SK-N-SH (cell line): ENCODE results near the gene R3HCC1L. TPM values are rescaled to one million over a fixed set of nuclear protein-coding genes. Genes with fewer than 3 reads are reported as not detected.

Experiments
- CTCF ChIA-PET: fragments of 300-600, 350-600 bp; formaldehyde crosslinking; extraction: SDS; loops from one replicate; lab custom pipeline; 2021; lab: Yijun Ruan, JAX
- POLR2A ChIA-PET: fragments of 350-600 bp; sonication (Branson Sonifier 250); formaldehyde crosslinking; extraction: SDS; loops from one replicate; lab custom pipeline; 2020; ENCODE audit warnings: antibody characterized with exemption, inconsistent platforms; lab: Yijun Ruan, JAX
- DNase-seq: peaks from one replicate; pipeline ENCODE4 v3.0.0; 2012
- H2AFZ ChIP-seq: fragments of 200-600 bp; sonication (generic); 2 replicates; pipeline ENCODE4 v1.8.1; 2016; ENCODE audit warnings: antibody characterized with exemption, mild to moderate bottlenecking, low read depth
- H3F3A ChIP-seq: fragments of 200-600 bp; sonication (generic); replicated peaks from 2 replicates; pipeline ENCODE3; 2016; ENCODE audit warnings: antibody characterized with exemption, mild to moderate bottlenecking; ENCODE audit not compliant: insufficient read depth
- H3K27ac ChIP-seq, 2 experiments: fragments of 200-500 bp in 1 of 2; fragments of 200-600 bp in 1 of 2; sonication (Bioruptor generic) in 1 of 2; sonication (generic), shearing (Covaris generic) in 1 of 2; 2 replicates each; pipeline versions ENCODE4 v1.5.1 to v1.6.1; 2014 to 2016; ENCODE audit warnings: low read depth in 2 of 2, inconsistent platforms in 1 of 2, low read length in 1 of 2, mild to moderate bottlenecking in 1 of 2, mixed read lengths in 1 of 2
- H3K27me3 ChIP-seq: fragments of 200-600 bp; sonication (generic), shearing (Covaris generic); 2 replicates; pipeline ENCODE4 v1.6.1; 2016; ENCODE audit warnings: mixed run types; ENCODE audit not compliant: insufficient read depth
- H3K36me3 ChIP-seq, 2 experiments: fragments of 200-500 bp in 1 of 2; fragments of 200-600 bp in 1 of 2; sonication (Bioruptor generic) in 1 of 2; sonication (generic) in 1 of 2; replicated peaks in 1 of 2; 2 replicates each; pipeline versions ENCODE3 to v1.5.1; 2014 to 2016; ENCODE audit warnings: low read length in 1 of 2, mild to moderate bottlenecking in 1 of 2; ENCODE audit not compliant: insufficient read depth in 2 of 2, control insufficient read depth in 1 of 2
- H3K4me1 ChIP-seq, 2 experiments: fragments of 200-500 bp in 1 of 2; fragments of 200-600 bp in 1 of 2; sonication (Bioruptor generic) in 1 of 2; sonication (generic), shearing (Covaris generic) in 1 of 2; 2 replicates each; pipeline versions ENCODE4 v1.5.1 to v1.6.1; 2014 to 2016; ENCODE audit warnings: low read depth in 1 of 2, low read length in 1 of 2, mixed run types in 1 of 2; ENCODE audit not compliant: insufficient read depth in 2 of 2, control insufficient read depth in 1 of 2
- H3K4me2 ChIP-seq: fragments of 200-600 bp; sonication (generic), shearing (Covaris generic); 2 replicates; pipeline ENCODE4 v1.6.1; 2017; ENCODE audit warnings: mixed run types
- H3K4me3 ChIP-seq, 2 experiments: fragments of 200-500 bp in 1 of 2; fragments of 200-600 bp in 1 of 2; sonication (Bioruptor generic) in 1 of 2; sonication (generic), shearing (Covaris generic) in 1 of 2; 2 replicates each; pipeline versions ENCODE4 v1.5.1 to v1.8.1; 2014 to 2016; ENCODE audit warnings: low read depth in 2 of 2, inconsistent platforms in 1 of 2, low read length in 1 of 2, mild to moderate bottlenecking in 1 of 2, mixed read lengths in 1 of 2, moderate library complexity in 1 of 2
- H3K79me2 ChIP-seq: fragments of 200-600 bp; sonication (generic); 2 replicates; pipeline ENCODE4 v1.8.1; 2017; ENCODE audit warnings: mild to moderate bottlenecking; ENCODE audit not compliant: insufficient read depth
- H3K9ac ChIP-seq: fragments of 200-600 bp; sonication (generic); 2 replicates; pipeline ENCODE4 v1.6.1; 2017; ENCODE audit warnings: mixed run types
- H3K9me2 ChIP-seq: fragments of 200-600 bp; sonication (generic); 2 replicates; pipeline ENCODE4 v1.6.1; 2017; ENCODE audit warnings: mixed run types
- H3K9me3 ChIP-seq: fragments of 200-600 bp; sonication (generic); 2 replicates; pipeline ENCODE4 v1.6.1; 2017; ENCODE audit warnings: mixed run types, mild to moderate bottlenecking, moderate library complexity
- H4K20me1 ChIP-seq: fragments of 200-600 bp; sonication (generic); 2 replicates; pipeline ENCODE4 v1.6.1; 2017; ENCODE audit warnings: mild to moderate bottlenecking, mixed run types; ENCODE audit not compliant: insufficient read depth
- ELF1 ChIP-seq: IDR thresholded peaks from 2 replicates; pipeline ENCODE4 v1.4.0; 2012
- FOSL2 ChIP-seq: IDR thresholded peaks from 2 replicates; pipeline ENCODE4 v1.4.0; 2012; ENCODE audit warnings: low read depth, mild to moderate bottlenecking, moderate library complexity, borderline replicate concordance
- FOXM1 ChIP-seq: IDR thresholded peaks from 2 replicates; pipeline ENCODE4 v1.4.0; 2012; ENCODE audit warnings: low read depth, mild to moderate bottlenecking
- GATA2 ChIP-seq: sonication (generic); formaldehyde crosslinking; IDR thresholded peaks from 2 replicates; pipeline ENCODE4 v1.5.0; 2020; ENCODE audit warnings: mild to moderate bottlenecking, missing genetic modification reagents
- JUND ChIP-seq: IDR thresholded peaks from 2 replicates; pipeline ENCODE4 v1.4.0; 2012
- MEF2A ChIP-seq: IDR thresholded peaks from 2 replicates; pipeline ENCODE4 v1.4.0; 2012; ENCODE audit warnings: low read depth, borderline replicate concordance
- MXI1 ChIP-seq: IDR thresholded peaks from 2 replicates; pipeline ENCODE4 v1.6.1; 2012; ENCODE audit warnings: mild to moderate bottlenecking, low read depth, low read length, improper control_type of control experiment
- NFIC ChIP-seq: IDR thresholded peaks from 2 replicates; pipeline ENCODE4 v1.4.0; 2012; ENCODE audit warnings: borderline replicate concordance
- NRF1 ChIP-seq: IDR thresholded peaks from 2 replicates; pipeline ENCODE4 v1.6.1; 2012; ENCODE audit warnings: low read depth, mild to moderate bottlenecking, low read length
- PBX3 ChIP-seq: IDR thresholded peaks from 2 replicates; pipeline ENCODE4; 2012
- RAD21 ChIP-seq: IDR thresholded peaks from 2 replicates; pipeline ENCODE4 v1.6.1; 2012; ENCODE audit warnings: mild to moderate bottlenecking, low read length
- RXRA ChIP-seq: IDR thresholded peaks from 2 replicates; pipeline ENCODE4 v1.4.0; 2012; ENCODE audit warnings: low read depth, mild to moderate bottlenecking, borderline replicate concordance
- USF1 ChIP-seq: IDR thresholded peaks from 2 replicates; pipeline ENCODE4 v1.4.0; 2012; ENCODE audit warnings: low read depth, borderline replicate concordance
- YY1 ChIP-seq: IDR thresholded peaks from 2 replicates; pipeline ENCODE4 v1.4.0; 2012; ENCODE audit warnings: low read depth, mild to moderate bottlenecking
- WGBS: methylation state at CpG from one replicate; pipeline ENCODE4 v1.1.6; 2017; ENCODE audit warnings: low lambda C conversion rate; 5-methylcytosine and 5-hydroxymethylcytosine counted together
- polyA plus RNA-seq, 3 experiments: library from polyadenylated mRNA; depleted of rRNA; stranded (reverse); fragments of >200 nt; gene quantifications; 2 replicates each; pipeline ENCODE4 v1.2.3, GENCODE V29; 2012

The R3HCC1L gene
- polyA plus RNA-seq, 1 of the 3 experiments (the other 2 are of a cell fraction) = 6.0 TPM

GRCh38 chr10:98272656-98273055 is 138.2 kb downstream of the R3HCC1L start:
- no peak overlapping the region for H3K4me3 ChIP-seq
- DNase-seq = no peak
- H3K27me3 ChIP-seq = no peaks in the 10 kb centered on the region
- CTCF ChIA-PET = interaction anchor here (1.0 to 1.5 kb wide), 2 partner anchors 37 to 101 kb away, joined by 3 read pairs; no protein-coding TSS in a partner anchor
- POLR2A ChIA-PET = no interaction called here
- no peaks in the 10 kb centered on the region for H3K9me3 ChIP-seq
- H3K4me2 ChIP-seq = no peak overlapping the region
- no peak overlapping the region for H2AFZ ChIP-seq
- H4K20me1 ChIP-seq = no peaks in the 10 kb centered on the region
- no peak overlapping the region for H3K9ac ChIP-seq
- WGBS = 86% methylated on average over 9 of the region's 10 CpGs
- no peaks in the 10 kb centered on the region for H3F3A ChIP-seq
- H3K27ac ChIP-seq = no peak overlapping the region
- H3K36me3 ChIP-seq = no peaks in the 10 kb centered on the region
- H3K9me2 ChIP-seq = no peaks in the 10 kb centered on the region
- no peaks in the 10 kb centered on the region for H3K79me2 ChIP-seq
- peaks cover 11 to 24% of the 10 kb centered on the region in 2 experiments; a peak in 1 of 4 replicates for H3K4me1 ChIP-seq
- no peak for TF ChIP-seq NRF1
- TF ChIP-seq FOSL2 = no peak

GRCh38 chr10:98273057-98273850 is 138.8 kb downstream of the R3HCC1L start:
- no peaks in the 10 kb centered on the region for H3K27me3 ChIP-seq
- TF ChIP-seq NFIC = no peak
- TF ChIP-seq USF1 = no peak
- TF ChIP-seq GATA2 (CRISPR knock-in tag) = no peak
- no peak for TF ChIP-seq RAD21
- no peak for TF ChIP-seq FOXM1
- no peak for TF ChIP-seq MEF2A
- no peak for TF ChIP-seq NRF1
- no peak for TF ChIP-seq PBX3
- TF ChIP-seq ELF1 = no peak
- TF ChIP-seq MXI1 = no peak
- TF ChIP-seq YY1 = no peak
- no peak for TF ChIP-seq JUND
- TF ChIP-seq RXRA = no peak
- TF ChIP-seq, all 33 proteins: peak for 0
- peaks cover 11 to 21% of the 10 kb centered on the region in 2 experiments; a peak in 1 of 4 replicates for H3K4me1 ChIP-seq
- 86% methylated on average over 9 of the region's 9 CpGs for WGBS
- no peaks in the 10 kb centered on the region for H3K36me3 ChIP-seq
- no peak for DNase-seq
- H3K9me2 ChIP-seq = no peaks in the 10 kb centered on the region
- H3K9me3 ChIP-seq = no peaks in the 10 kb centered on the region
- POLR2A ChIA-PET = no interaction called here
- no peaks in the 10 kb centered on the region for H3K79me2 ChIP-seq
- no peaks in the 10 kb centered on the region for H4K20me1 ChIP-seq
- no peak overlapping the region for H3K27ac ChIP-seq
- no peak overlapping the region for H3K9ac ChIP-seq
- H3K4me2 ChIP-seq = no peak overlapping the region
- no peak overlapping the region for H2AFZ ChIP-seq
- no peaks in the 10 kb centered on the region for H3F3A ChIP-seq
- H3K4me3 ChIP-seq = no peak overlapping the region
- CTCF ChIA-PET = interaction anchor here (1.0 to 1.5 kb wide), 2 partner anchors 36 to 102 kb away, joined by 3 read pairs; no protein-coding TSS in a partner anchor
